Measurements from ENCODE around the gene KCNAB1.
"Not testable (repeated sequence)": the region's sequence is repeated elsewhere in the genome, so short reads cannot be mapped to it uniquely, and the experiment has no call there.

- not testable (repeated sequence) for TF ChIP-seq POLR2A (IDR thresholded peaks at IDR 0.05; ENCODE audit: low read length); GATA1 (IDR thresholded peaks at IDR 0.05; ENCODE audit: low read depth, low read length)
Measured at GRCh38 chr3:156224046-156224445, 103.7 kb downstream of the KCNAB1 start.

Data from erythroblast (primary cell).